ENCODE measurements around the gene GABRB3. TPM values are rescaled to one million over a fixed set of nuclear protein-coding genes. Genes with fewer than 3 reads are reported as not detected.

Gene GABRB3
- total and polyA plus RNA-seq, 2 donors (not counting 3 experiments of a cell fraction or from before 2014, with no cell fraction given): 0.03 TPM; not detected in 1

DNA sequence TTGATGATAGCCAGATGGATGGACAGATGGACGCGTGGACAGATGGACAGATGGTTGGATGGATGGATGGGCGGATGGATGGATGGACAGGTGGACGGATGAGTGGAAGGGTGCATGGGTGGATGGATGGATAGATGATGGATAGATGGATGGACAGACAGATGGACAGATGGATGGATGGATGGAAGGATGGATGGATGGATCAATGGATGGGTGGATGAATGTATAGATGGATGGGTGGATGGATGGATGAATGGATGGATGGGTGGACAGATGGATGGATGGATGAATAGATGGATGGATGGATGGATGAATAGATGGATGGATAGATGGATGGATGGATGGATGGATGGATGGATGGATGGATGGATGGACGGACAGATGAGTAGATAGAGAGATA, 40.9 kb downstream of the GABRB3 start:
- no peak for FAIRE-seq
- no peak overlapping the region for H3K27ac ChIP-seq (ENCODE audit: insufficient read depth, low read depth, low read length)
- no peaks in the 10 kb centered on the region for H3K27me3 ChIP-seq (ENCODE audit: control insufficient read depth in 2 of 2, insufficient read depth in 2 of 2, low read length in 2 of 2)
- no TSS peak for BruUV-seq (replicated peaks)
- dilution Hi-C loops (cut with MboI; ENCODE audit: extremely low pct_ligation_motif_present, low sequenced_read_pairs) (no loop called here), intact Hi-C loops (cut with micrococcal nuclease) (no loop called here)
- no peaks in the 10 kb centered on the region for H3K79me2 ChIP-seq (ENCODE audit: control insufficient read depth, insufficient read depth, low read length)
- POLR2A ChIA-PET: no interaction called here
- H3K4me3 ChIP-seq (replicated peaks in 1 of 3; ENCODE audit: insufficient read depth in 1 of 3, low read depth in 1 of 3, low read length in 3 of 3): no peak overlapping the region
- H3K4me1 ChIP-seq (ENCODE audit: control insufficient read depth, extremely low read depth, insufficient read depth, low read length): no peaks in the 10 kb centered on the region
- H4K20me1 ChIP-seq (replicated peaks; ENCODE audit: control insufficient read depth, extremely low read depth, insufficient read depth, low read length): no peaks in the 10 kb centered on the region
- no peaks in the 10 kb centered on the region for H3K36me3 ChIP-seq (ENCODE audit: control insufficient read depth in 2 of 2, extremely low read depth in 1 of 2, insufficient read depth in 2 of 2, low read length in 2 of 2)
- H2AFZ ChIP-seq (ENCODE audit: low read depth, low read length): no peak overlapping the region
- peaks cover 10% of the 10 kb centered on the region for H3K9me3 ChIP-seq (replicated peaks; ENCODE audit: control insufficient read depth, insufficient read depth, low read length)
- CTCF ChIA-PET: no interaction called here
- TF ChIP-seq JUN (IDR thresholded peaks at IDR 0.05; ENCODE audit: borderline replicate concordance, insufficient read depth, insufficient read length, low read depth): no peak
- TF ChIP-seq POLR2AphosphoS5 (IDR thresholded peaks at IDR 0.05; ENCODE audit: insufficient read depth, low read depth, low read length): no peak
- TF ChIP-seq EZH2 (IDR thresholded peaks at IDR 0.05; ENCODE audit: borderline replicate concordance, low read depth, low read length, severe bottlenecking): no peak
- no peak for TF ChIP-seq GATA2 (IDR thresholded peaks at IDR 0.05; ENCODE audit: insufficient read depth, insufficient read length, low read depth, low read length)
- no peak for TF ChIP-seq POLR2A (IDR thresholded peaks at IDR 0.05; ENCODE audit: low read depth, low read length)
- TF ChIP-seq, protein P1, sequence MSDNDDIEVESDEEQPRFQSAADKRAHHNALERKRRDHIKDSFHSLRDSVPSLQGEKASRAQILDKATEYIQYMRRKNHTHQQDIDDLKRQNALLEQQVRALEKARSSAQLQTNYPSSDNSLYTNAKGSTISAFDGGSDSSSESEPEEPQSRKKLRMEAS (IDR thresholded peaks at IDR 0.05; ENCODE audit: insufficient read depth, insufficient read length): no peak
- TF ChIP-seq, protein P2, sequence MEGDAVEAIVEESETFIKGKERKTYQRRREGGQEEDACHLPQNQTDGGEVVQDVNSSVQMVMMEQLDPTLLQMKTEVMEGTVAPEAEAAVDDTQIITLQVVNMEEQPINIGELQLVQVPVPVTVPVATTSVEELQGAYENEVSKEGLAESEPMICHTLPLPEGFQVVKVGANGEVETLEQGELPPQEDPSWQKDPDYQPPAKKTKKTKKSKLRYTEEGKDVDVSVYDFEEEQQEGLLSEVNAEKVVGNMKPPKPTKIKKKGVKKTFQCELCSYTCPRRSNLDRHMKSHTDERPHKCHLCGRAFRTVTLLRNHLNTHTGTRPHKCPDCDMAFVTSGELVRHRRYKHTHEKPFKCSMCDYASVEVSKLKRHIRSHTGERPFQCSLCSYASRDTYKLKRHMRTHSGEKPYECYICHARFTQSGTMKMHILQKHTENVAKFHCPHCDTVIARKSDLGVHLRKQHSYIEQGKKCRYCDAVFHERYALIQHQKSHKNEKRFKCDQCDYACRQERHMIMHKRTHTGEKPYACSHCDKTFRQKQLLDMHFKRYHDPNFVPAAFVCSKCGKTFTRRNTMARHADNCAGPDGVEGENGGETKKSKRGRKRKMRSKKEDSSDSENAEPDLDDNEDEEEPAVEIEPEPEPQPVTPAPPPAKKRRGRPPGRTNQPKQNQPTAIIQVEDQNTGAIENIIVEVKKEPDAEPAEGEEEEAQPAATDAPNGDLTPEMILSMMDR (IDR thresholded peaks at IDR 0.05; ENCODE audit: extremely low read depth in 1 of 2, insufficient read depth in 1 of 2, low read depth in 1 of 2, low read length in 2 of 2): no peak
- TF ChIP-seq MYC (IDR thresholded peaks at IDR 0.05; ENCODE audit: low read depth, low read length): no peak
- no peak for TF ChIP-seq FOS (IDR thresholded peaks at IDR 0.05; ENCODE audit: borderline replicate concordance, insufficient read depth, low read length)
- H3K9ac ChIP-seq (replicated peaks; ENCODE audit: extremely low read depth, insufficient read depth, low read length): no peak overlapping the region
- H3K9me1 ChIP-seq (replicated peaks; ENCODE audit: control insufficient read depth, extremely low read depth, insufficient read depth, low read length): no peaks in the 10 kb centered on the region
- DNase-seq (ENCODE audit: low read depth, low spot score): no peak
- H3K4me2 ChIP-seq (ENCODE audit: insufficient read depth, low read length): no peak overlapping the region

All from endothelial cell of umbilical vein (primary cell).